ENCODE measurements around the gene SCUBE1.

SCUBE1 gene

GRCh38 chr22:43220625-43221380, 122.4 kb downstream of the SCUBE1 start:
- no peak for DNase-seq

GRCh38 chr22:43218786-43219185, 124.4 kb downstream of the SCUBE1 start:
- DNase-seq: no peak

GRCh38 chr22:43217285-43218030, 125.7 kb downstream of the SCUBE1 start:
- DNase-seq: no peak

GRCh38 chr22:43216738-43217137, 126.4 kb downstream of the SCUBE1 start:
- no peak for DNase-seq

GRCh38 chr22:43213962-43214361, 129.2 kb downstream of the SCUBE1 start:
- DNase-seq: no peak

GRCh38 chr22:43213051-43213450, 130.1 kb downstream of the SCUBE1 start:
- no peak for DNase-seq

GRCh38 chr22:43212434-43212952, 130.7 kb downstream of the SCUBE1 start:
- no peak for DNase-seq

- no peak for DNase-seq
Measured at GRCh38 chr22:43211941-43212433, 131.2 kb downstream of the SCUBE1 start.

- DNase-seq: no peak
Measured at GRCh38 chr22:43210631-43211515, 132.3 kb downstream of the SCUBE1 start.

- DNase-seq: no peak
Measured at GRCh38 chr22:43209971-43210370, 133.2 kb downstream of the SCUBE1 start.

GRCh38 chr22:43209523-43209890, 133.7 kb downstream of the SCUBE1 start:
- no peak for DNase-seq

- no peak for DNase-seq
Measured at GRCh38 chr22:43208703-43209522, 134.3 kb downstream of the SCUBE1 start.

- no peak for DNase-seq
Measured at GRCh38 chr22:43207849-43208702, 135.1 kb downstream of the SCUBE1 start.

- no peak for DNase-seq
Measured at GRCh38 chr22:43207386-43207785, 135.8 kb downstream of the SCUBE1 start.

GRCh38 chr22:43206509-43207161, 136.5 kb downstream of the SCUBE1 start:
- DNase-seq: no peak

- DNase-seq: no peak
Measured at GRCh38 chr22:43205748-43206508, 137.2 kb downstream of the SCUBE1 start.

- DNase-seq: no peak
Measured at GRCh38 chr22:43205261-43205691, 137.9 kb downstream of the SCUBE1 start.

- DNase-seq: no peak
Measured at GRCh38 chr22:43203471-43203981, 139.6 kb downstream of the SCUBE1 start.

Data from hypothalamus (tissue), 51 donors.